ENCODE measurements around the gene PLK3.
"Not testable (repeated sequence)": the region's sequence is repeated elsewhere in the genome, so short reads cannot be mapped to it uniquely, and the experiment has no call there.

Gene PLK3

DNA sequence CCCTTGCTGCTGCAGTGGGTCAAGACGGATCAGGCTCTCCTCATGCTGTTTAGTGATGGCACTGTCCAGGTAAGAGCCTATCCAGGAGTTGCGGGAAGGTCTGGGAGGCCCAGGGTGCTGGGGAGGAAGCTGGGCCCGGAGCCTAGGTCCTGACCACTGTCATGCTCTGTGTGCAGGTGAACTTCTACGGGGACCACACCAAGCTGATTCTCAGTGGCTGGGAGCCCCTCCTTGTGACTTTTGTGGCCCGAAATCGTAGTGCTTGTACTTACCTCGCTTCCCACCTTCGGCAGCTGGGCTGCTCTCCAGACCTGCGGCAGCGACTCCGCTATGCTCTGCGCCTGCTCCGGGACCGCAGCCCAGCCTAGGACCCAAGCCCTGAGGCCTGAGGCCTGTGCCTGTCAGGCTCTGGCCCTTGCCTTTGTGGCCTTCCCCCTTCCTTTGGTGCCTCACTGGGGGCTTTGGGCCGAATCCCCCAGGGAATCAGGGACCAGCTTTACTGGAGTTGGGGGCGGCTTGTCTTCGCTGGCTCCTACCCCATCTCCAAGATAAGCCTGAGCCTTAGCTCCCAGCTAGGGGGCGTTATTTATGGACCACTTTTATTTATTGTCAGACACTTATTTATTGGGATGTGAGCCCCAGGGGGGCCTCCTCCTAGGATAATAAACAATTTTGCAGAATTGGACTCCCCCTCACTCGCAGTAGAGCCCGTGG, 5.3 kb downstream of the PLK3 start:
- no peak overlapping the region for H3K9ac ChIP-seq (ENCODE audit: low read depth, low read length)
- peaks cover 4% of the 10 kb centered on the region for H3K27me3 ChIP-seq (ENCODE audit: control insufficient read depth, insufficient read depth, low read length)
- H3K27ac ChIP-seq (ENCODE audit: low read depth, low read length), result no peak overlapping the region
- no peaks in the 10 kb centered on the region for H3K9me3 ChIP-seq (ENCODE audit: control insufficient read depth, insufficient read depth, low read length)
- H3K36me3 ChIP-seq (ENCODE audit: control insufficient read depth, insufficient read depth, low read length), result peaks cover 40% of the 10 kb centered on the region
- H3K4me3 ChIP-seq (ENCODE audit: low read depth, low read length), result no peak overlapping the region
- peaks cover 33% of the 10 kb centered on the region for H3K4me1 ChIP-seq (ENCODE audit: control insufficient read depth, insufficient read depth, low read length)

DNA sequence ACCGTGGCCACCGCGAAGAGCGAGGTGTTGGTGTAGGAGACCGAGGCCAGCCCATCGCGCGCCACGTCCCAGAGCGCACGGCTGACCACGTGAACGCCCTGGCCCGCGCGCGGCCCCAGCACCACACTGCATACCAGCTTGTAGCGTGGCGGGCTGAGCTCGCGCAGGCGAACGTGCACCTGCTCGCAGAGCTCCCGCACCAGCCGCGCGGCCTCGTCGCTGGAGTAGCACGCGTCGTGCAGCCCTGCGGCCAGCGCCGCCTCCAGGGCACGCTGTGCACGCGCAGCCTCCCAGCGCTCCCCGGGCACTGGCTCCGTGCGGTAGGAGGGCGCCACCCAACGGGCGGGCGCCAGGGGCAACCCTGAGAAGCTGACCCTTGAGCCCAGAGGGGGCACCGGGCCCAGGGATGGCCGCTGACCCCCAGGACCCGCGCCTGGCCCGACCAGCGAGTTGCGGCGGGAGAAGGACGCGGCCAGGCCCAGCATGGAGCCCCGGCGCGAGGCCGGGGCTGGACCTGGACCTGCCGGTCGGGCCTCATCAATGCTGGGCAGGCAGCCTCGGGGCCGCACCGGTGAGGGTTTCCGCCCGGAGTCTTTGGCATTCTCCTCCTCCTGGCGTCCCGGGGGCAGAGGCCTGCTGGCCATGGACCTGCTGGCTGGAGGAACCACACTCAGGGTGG, 6.0 kb downstream of the PLK3 start:
- H3K9me3 ChIP-seq (ENCODE audit: control insufficient read depth, insufficient read depth, low read length), result no peaks in the 10 kb centered on the region
- no peak overlapping the region for H3K9ac ChIP-seq (ENCODE audit: low read depth, low read length)
- H3K36me3 ChIP-seq (ENCODE audit: control insufficient read depth, insufficient read depth, low read length), result peaks cover 40% of the 10 kb centered on the region
- H3K4me1 ChIP-seq (ENCODE audit: control insufficient read depth, insufficient read depth, low read length), result peaks cover 33% of the 10 kb centered on the region
- H3K27me3 ChIP-seq (ENCODE audit: control insufficient read depth, insufficient read depth, low read length), result no peaks in the 10 kb centered on the region
- no peak overlapping the region for H3K4me3 ChIP-seq (ENCODE audit: low read depth, low read length)
- H3K27ac ChIP-seq (ENCODE audit: low read depth, low read length), result peak overlapping the region; percentile 98

DNA sequence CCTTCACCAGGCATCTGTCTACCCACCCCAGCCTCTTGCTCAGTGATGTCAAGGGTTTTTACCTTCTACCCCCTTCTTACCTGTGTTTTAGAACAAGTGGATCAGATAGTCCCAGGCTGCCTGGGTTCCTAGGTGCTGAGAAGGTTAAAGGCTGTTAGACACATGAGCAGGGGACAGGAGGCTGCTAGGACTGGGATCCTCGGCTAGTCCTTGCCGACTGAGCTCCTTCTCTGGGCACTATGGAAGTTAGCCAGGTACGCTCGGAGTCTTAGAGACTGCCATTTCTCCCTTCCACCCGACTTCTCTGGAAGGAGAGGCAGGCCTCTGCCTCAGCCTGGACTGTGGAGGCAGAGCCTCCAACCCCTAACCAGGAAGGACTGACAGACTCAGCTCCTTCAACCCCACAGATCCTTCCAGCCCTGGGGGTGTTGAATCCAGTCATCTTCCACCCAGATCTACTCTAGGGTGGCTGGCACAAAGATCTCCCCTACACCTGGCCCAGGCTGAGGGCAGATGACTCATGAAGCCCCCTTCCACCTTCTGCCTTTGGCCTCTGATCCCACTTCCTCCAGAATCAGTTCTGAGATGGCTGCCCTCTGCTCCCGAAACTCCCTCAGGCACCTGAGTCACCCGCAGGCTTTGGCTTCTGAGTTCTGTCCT, 6.7 kb downstream of the PLK3 start, which contains the start of gene DYNLT4:
DYNLT4 (minus strand) TSS at position 648 of the 660 bp plus-strand sequence. CDS start 683 bp downstream, outside the sequence.
- H3K36me3 ChIP-seq (ENCODE audit: control insufficient read depth, insufficient read depth, low read length), result peaks cover 39% of the 10 kb centered on the region
- H3K4me1 ChIP-seq (ENCODE audit: control insufficient read depth, insufficient read depth, low read length), result peaks cover 33% of the 10 kb centered on the region
- H3K4me3 ChIP-seq (ENCODE audit: low read depth, low read length), result no peak within 1 kb of the TSS

DNA sequence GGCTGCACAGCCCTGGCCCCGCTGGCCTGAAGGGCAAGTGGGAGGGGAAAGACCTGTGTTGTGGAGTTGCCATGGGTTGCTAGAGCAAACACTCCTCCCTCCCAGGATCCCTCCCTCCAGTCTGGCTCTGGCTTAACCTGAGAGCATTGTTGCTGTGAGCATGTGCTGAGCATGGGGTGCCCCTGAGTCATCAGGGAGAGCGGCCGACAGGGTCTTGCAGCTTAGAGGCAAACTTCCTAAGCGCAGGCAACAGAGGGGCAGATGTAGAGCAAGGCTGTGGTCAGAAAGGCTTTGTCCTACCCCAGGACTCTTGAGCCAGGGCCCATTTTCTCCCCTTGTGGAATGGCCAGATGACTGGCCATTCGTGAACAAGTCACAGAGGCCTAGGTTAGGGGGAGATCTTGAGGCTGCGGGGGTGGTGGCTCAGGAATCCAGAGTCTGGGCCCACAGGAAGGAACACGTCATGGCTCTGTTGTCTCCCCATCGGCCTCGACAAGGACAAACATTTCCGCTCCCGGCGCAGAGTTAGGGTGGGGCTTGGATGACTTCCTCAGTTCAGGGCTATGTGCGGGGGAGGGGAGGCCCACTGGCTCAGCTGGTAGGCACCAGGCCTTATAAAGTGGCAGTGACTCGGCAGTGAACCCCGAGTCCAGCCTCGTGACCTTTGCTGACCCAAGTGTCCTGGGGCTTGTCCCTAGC, 7.3 kb downstream of the PLK3 start:
- H3K4me3 ChIP-seq (ENCODE audit: low read depth, low read length), result no peak overlapping the region
- peaks cover 33% of the 10 kb centered on the region for H3K36me3 ChIP-seq (ENCODE audit: control insufficient read depth, insufficient read depth, low read length)
- no peaks in the 10 kb centered on the region for H3K9me3 ChIP-seq (ENCODE audit: control insufficient read depth, insufficient read depth, low read length)
- H3K27me3 ChIP-seq (ENCODE audit: control insufficient read depth, insufficient read depth, low read length), result no peaks in the 10 kb centered on the region
- H3K4me1 ChIP-seq (ENCODE audit: control insufficient read depth, insufficient read depth, low read length), result peaks cover 33% of the 10 kb centered on the region
- H3K27ac ChIP-seq (ENCODE audit: low read depth, low read length), result peak overlapping the region; percentile 98
- peak overlapping the region; percentile 67 for H3K9ac ChIP-seq (ENCODE audit: low read depth, low read length)

More for the DNA sequence above, 6.7 kb downstream of the PLK3 start, which contains the start of gene DYNLT4:
- Histone ChIP-seq H3K9ac (ENCODE audit: low read depth, low read length) (peak within 1 kb of the TSS; percentile 67), H3K27me3 (ENCODE audit: control insufficient read depth, insufficient read depth, low read length) (no peaks in the 10 kb centered on the region), H3K27ac (ENCODE audit: low read depth, low read length) (peak within 1 kb of the TSS; percentile 98), H3K9me3 (ENCODE audit: control insufficient read depth, insufficient read depth, low read length) (no peaks in the 10 kb centered on the region)

DNA sequence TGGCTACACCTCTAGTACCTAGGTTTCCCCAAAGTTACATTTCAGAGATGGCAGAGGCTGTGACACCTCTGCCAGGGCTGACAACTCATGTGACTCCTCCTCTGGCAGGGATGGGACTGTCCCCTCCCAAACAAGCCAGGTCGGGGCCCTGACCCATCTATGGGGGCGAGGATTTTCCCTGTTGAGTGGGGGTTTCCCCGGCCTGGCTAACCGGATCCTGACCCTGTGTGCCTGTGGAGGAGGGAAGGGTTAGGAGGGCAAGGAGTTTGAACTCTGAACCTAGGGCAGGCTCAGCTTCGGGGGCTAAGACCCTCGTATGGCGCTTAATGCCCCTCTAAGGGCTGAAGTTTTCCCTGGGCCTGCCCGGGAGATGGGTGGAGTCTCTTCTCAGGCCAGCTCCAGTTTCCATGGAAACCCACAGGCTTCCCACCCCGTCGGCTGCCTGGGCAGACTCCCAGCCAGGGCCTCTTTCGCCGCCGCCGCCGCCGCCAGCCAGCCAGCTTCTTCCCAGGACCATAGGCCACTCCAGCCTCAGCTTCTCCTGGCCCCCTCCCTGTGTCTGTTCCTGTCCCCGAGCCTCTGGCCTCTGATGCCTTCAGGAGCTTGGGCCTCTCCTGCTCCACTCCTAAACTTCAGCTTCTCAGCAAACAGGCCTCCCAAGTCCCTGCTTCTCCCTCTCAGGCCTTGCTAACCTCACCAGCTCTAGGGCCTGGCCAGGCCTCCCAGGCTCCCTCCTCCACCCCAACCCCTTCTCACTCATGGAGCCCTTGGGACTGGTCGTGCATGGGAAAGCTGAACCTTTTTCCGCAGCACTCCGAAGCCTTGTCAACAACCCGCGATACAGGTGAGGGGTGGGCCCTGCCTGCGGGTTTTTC, 8.1 kb downstream of the PLK3 start, which contains the start of gene BTBD19:
BTBD19 (plus strand) TSS at position 461 of the 875 bp plus-strand sequence; CDS start at position 759, 298 bp downstream.
- Histone ChIP-seq H3K9me3 (ENCODE audit: control insufficient read depth, insufficient read depth, low read length) (no peaks in the 10 kb centered on the region), H3K4me3 (ENCODE audit: low read depth, low read length) (peak within 1 kb of the TSS; percentile 23; the same call in 1 of the 2 replicates)

DNA sequence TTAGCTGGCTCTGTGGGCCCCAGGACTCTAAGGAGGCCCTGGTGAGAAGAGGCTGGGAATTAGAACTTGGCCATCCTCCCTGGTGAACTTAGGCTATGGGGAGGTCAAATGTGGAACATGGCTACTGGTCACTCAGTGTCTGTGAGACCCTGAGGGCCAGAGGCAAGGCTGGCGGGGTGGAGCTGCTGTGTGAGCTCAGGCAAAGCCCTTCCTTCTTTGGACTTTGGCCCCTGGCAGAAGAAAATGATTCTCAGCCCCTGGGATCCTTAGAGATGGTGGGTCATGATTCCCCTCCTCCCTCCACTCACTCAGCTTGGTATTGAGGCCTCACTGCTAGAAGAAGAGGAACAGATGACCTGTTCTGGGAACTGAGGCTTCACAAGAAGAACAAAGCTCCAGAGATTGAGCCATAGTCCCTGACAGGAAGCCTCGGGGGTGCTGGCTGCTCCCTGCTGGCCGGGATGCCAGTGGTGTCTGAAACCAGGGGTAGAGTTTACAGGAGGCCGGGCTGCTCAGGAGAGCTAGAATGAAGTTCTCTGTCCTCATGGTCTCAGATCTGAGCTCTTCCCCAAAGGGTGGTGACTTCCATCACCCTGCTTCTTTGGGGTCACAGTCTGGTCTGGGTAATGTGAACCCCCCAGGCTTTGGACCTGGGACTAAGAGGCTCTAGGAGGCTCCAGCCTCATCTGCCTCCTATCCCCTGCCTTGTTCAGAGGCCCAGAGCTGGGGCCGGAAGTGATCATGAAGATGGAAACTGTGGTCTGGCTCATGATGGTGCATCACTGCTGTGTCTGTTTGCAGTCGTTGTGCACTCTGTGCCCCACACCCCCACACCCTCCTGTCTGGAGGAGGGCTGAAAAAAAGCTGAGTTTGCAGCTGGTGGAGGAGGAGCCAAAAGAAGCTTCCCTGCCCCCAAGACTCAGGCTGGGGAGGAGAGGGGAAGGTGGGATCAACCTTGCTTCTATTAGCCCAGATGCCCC, 9.1 kb downstream of the PLK3 start:
- peaks cover 17% of the 10 kb centered on the region for H3K36me3 ChIP-seq (ENCODE audit: control insufficient read depth, insufficient read depth, low read length)
- peak overlapping the region; percentile 98 for H3K27ac ChIP-seq (ENCODE audit: low read depth, low read length)
- 0 out of 2 replicates have a peak, but pooled peaks cover 4% of the 10 kb centered on the region for H3K27me3 ChIP-seq (ENCODE audit: control insufficient read depth, insufficient read depth, low read length)
- no peak overlapping the region for H3K4me3 ChIP-seq (ENCODE audit: low read depth, low read length)
- peaks cover 40% of the 10 kb centered on the region for H3K4me1 ChIP-seq (ENCODE audit: control insufficient read depth, insufficient read depth, low read length)
- no peaks in the 10 kb centered on the region for H3K9me3 ChIP-seq (ENCODE audit: control insufficient read depth, insufficient read depth, low read length)
- H3K9ac ChIP-seq (ENCODE audit: low read depth, low read length), result no peak overlapping the region

More for the DNA sequence above, 8.1 kb downstream of the PLK3 start, which contains the start of gene BTBD19:
- Histone ChIP-seq H3K36me3 (ENCODE audit: control insufficient read depth, insufficient read depth, low read length) (peaks cover 25% of the 10 kb centered on the region), H3K4me1 (ENCODE audit: control insufficient read depth, insufficient read depth, low read length) (peaks cover 38% of the 10 kb centered on the region), H3K27me3 (ENCODE audit: control insufficient read depth, insufficient read depth, low read length) (0 out of 2 replicates have a peak, but pooled peaks cover 4% of the 10 kb centered on the region), H3K9ac (ENCODE audit: low read depth, low read length) (peak within 1 kb of the TSS; percentile 67), H3K27ac (ENCODE audit: low read depth, low read length) (peak within 1 kb of the TSS; percentile 98)

DNA sequence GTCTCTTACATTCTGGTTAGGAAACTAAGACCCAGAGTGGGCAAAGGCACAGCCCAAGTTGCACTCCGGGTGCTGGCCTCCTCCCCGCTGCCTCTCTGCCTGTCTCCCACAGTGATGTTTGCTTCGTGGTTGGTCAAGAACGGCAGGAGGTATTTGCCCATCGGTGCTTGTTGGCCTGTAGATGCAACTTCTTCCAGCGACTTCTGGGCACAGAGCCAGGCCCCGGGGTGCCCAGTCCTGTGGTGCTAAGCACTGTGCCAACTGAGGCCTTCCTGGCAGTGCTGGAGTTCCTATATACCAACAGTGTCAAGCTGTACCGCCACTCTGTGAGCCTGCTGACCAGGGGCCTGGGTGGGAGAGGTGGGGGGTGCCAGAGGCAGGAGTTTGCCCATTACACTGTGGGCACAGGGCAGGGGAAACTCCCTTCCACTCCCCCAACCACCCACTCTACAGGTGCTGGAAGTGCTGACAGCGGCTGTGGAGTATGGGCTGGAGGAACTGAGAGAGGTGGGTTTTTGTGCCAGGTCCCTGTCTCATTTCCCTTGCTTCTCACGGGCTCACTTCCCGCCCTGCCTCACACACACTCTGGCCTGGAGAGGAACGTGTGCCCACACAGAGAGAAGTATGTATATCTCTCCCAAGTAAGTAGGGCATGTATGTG, 10.1 kb downstream of the PLK3 start:
- H3K36me3 ChIP-seq (ENCODE audit: control insufficient read depth, insufficient read depth, low read length), result peaks cover 13% of the 10 kb centered on the region
- no peak overlapping the region for H3K27ac ChIP-seq (ENCODE audit: low read depth, low read length)
- no peak overlapping the region for H3K4me3 ChIP-seq (ENCODE audit: low read depth, low read length)
- 0 out of 2 replicates have a peak, but pooled peaks cover 4% of the 10 kb centered on the region for H3K27me3 ChIP-seq (ENCODE audit: control insufficient read depth, insufficient read depth, low read length)
- no peak overlapping the region for H3K9ac ChIP-seq (ENCODE audit: low read depth, low read length)
- no peaks in the 10 kb centered on the region for H3K9me3 ChIP-seq (ENCODE audit: control insufficient read depth, insufficient read depth, low read length)
- H3K4me1 ChIP-seq (ENCODE audit: control insufficient read depth, insufficient read depth, low read length), result peaks cover 40% of the 10 kb centered on the region

DNA sequence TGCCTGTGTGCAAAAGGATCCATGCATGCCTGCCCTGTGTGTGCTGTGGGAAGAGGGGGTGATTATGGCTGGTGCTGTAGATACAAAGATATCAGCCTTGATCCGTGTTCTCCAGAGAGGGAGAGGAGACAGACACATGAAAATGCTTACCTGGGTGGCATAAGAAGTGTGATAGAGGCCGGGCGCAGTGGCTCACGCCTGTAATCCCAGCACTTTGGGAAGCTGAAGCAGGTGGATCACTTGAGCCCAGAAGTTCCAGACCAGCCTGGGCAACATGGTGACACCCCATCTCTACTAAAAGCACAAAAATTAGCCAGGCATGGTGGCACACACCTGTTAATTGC, 10.6 kb downstream of the PLK3 start:
- not testable (repeated sequence) for H3K4me3 ChIP-seq (ENCODE audit: low read depth, low read length); H3K9me3 ChIP-seq (ENCODE audit: control insufficient read depth, insufficient read depth, low read length); H3K9ac ChIP-seq (ENCODE audit: low read depth, low read length); H3K27ac ChIP-seq (ENCODE audit: low read depth, low read length); H3K27me3 ChIP-seq (ENCODE audit: control insufficient read depth, insufficient read depth, low read length)
- H3K4me1 ChIP-seq (ENCODE audit: control insufficient read depth, insufficient read depth, low read length), result peaks cover 40% of the 10 kb centered on the region
- peaks cover 10% of the 10 kb centered on the region; the same call in 1 of the 2 replicates for H3K36me3 ChIP-seq (ENCODE audit: control insufficient read depth, insufficient read depth, low read length)

DNA sequence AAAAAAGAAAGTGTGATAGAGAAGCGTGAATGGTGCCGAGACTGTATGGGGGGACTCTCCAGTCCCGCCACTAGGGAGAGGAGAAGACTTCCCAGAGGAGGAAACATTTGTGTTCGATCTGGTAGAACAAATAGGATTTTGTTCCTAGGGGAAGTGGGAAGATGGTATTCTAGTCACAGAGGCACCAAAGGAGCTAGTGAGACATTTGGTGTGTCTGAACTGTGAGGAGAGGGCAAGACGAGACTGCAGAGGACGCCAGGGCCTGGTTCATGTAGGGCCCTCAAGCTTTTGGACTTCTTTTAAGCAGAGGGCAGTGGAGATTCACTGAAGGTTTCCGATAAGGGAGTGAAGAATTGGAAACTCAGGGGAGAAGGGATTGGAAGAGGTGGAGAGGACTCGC, 11.1 kb downstream of the PLK3 start:
- Histone ChIP-seq H3K4me1 (ENCODE audit: control insufficient read depth, insufficient read depth, low read length) (peaks cover 40% of the 10 kb centered on the region), H3K27me3 (ENCODE audit: control insufficient read depth, insufficient read depth, low read length) (0 out of 2 replicates have a peak, but pooled peaks cover 4% of the 10 kb centered on the region), H3K9ac (ENCODE audit: low read depth, low read length) (no peak overlapping the region), H3K4me3 (ENCODE audit: low read depth, low read length) (no peak overlapping the region), H3K36me3 (ENCODE audit: control insufficient read depth, insufficient read depth, low read length) (peaks cover 7% of the 10 kb centered on the region; the same call in 1 of the 2 replicates), H3K27ac (ENCODE audit: low read depth, low read length) (no peak overlapping the region), H3K9me3 (ENCODE audit: control insufficient read depth, insufficient read depth, low read length) (no peaks in the 10 kb centered on the region)
